Measurements from ENCODE around the gene NRXN3.

Gene NRXN3

DNA sequence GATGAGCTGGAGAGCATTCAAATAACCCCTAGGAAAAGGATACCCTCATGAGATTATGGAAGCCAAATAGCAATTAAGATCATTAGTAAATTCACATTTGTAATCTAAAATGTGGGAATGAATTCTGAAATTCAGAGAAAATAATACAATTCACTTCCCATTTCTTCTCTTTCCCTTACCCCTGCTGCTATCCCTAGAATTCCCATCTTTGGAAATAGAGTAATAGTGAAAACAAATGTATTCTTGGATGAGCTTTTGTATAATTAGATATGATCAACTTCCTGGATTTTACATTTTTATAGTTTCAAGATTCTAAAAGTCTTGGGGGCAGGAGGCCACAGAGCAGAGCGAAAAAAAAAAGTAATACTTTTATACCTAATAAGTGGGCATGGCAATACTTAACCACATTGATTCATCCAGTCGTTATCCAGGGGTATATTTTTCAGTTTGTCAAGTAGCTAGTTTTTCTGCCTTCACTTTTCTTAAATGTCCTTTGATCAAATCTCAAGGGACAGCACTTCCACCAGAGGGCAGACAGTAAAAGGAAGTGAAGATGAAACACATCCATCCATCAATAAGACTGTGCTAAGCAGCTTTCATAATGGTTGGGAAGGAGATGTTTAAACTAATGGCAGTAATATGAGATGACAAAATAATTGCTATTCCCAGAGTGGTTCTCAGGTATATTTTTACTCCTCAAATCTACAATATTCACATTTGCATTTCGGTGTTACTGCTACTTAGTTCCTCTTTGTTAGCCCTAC, 1639.9 kb downstream of the NRXN3 start:
- H3K9me3 ChIP-seq (ENCODE audit: low read length), result no peaks in the 10 kb centered on the region
- H3K27ac ChIP-seq (ENCODE audit: low read depth, low read length, poor library complexity, severe bottlenecking), result no peak overlapping the region
- no peaks in the 10 kb centered on the region for H4K20me1 ChIP-seq (ENCODE audit: insufficient read depth, low read length)
- H3K4me3 ChIP-seq (ENCODE audit: low read depth, low read length, poor library complexity, severe bottlenecking), result no peak overlapping the region
- H3K27me3 ChIP-seq (ENCODE audit: insufficient read depth, low read length), result no peaks in the 10 kb centered on the region
- H2AFZ ChIP-seq (ENCODE audit: low read length), result no peak overlapping the region
- no peaks in the 10 kb centered on the region for H3K79me2 ChIP-seq (ENCODE audit: insufficient read depth, low read length)
- no peaks in the 10 kb centered on the region for H3K36me3 ChIP-seq (ENCODE audit: insufficient read depth, low read length)
- TF ChIP-seq EZH2 (IDR thresholded peaks at IDR 0.05; ENCODE audit: borderline replicate concordance, low read length) (no peak), CTCF (IDR thresholded peaks at IDR 0.05; ENCODE audit: low read length) (peak; percentile 26; the same call in 1 of the 2 replicates)
- no peaks in the 10 kb centered on the region for H3K4me1 ChIP-seq (ENCODE audit: insufficient read depth, low read length, severe bottlenecking)
- no peak overlapping the region for H3K9ac ChIP-seq (ENCODE audit: low read length)
- H3K4me2 ChIP-seq (ENCODE audit: low read length), result no peak overlapping the region
- no peaks in the 10 kb centered on the region for H3F3A ChIP-seq (ENCODE audit: insufficient read depth, low read length)
- no peaks in the 10 kb centered on the region for H3K9me2 ChIP-seq (ENCODE audit: low read depth, low read length)

GRCh38 chr14:79820866-79821535, 1650.8 kb downstream of the NRXN3 start:
- Histone ChIP-seq H3F3A (ENCODE audit: insufficient read depth, low read length) (no peaks in the 10 kb centered on the region), H3K9me2 (ENCODE audit: low read depth, low read length) (no peaks in the 10 kb centered on the region), H4K20me1 (ENCODE audit: insufficient read depth, low read length) (no peaks in the 10 kb centered on the region), H3K27me3 (ENCODE audit: insufficient read depth, low read length) (no peaks in the 10 kb centered on the region), H3K4me3 (ENCODE audit: low read depth, low read length, poor library complexity, severe bottlenecking) (no peak overlapping the region), H3K9me3 (ENCODE audit: low read length) (no peaks in the 10 kb centered on the region), H3K36me3 (ENCODE audit: insufficient read depth, low read length) (no peaks in the 10 kb centered on the region), H3K4me2 (ENCODE audit: low read length) (no peak overlapping the region), H3K9ac (ENCODE audit: low read length) (no peak overlapping the region), H3K27ac (ENCODE audit: low read depth, low read length, poor library complexity, severe bottlenecking) (no peak overlapping the region), H2AFZ (ENCODE audit: low read length) (no peak overlapping the region), H3K79me2 (ENCODE audit: insufficient read depth, low read length) (no peaks in the 10 kb centered on the region), H3K4me1 (ENCODE audit: insufficient read depth, low read length, severe bottlenecking) (no peaks in the 10 kb centered on the region)
- TF ChIP-seq CTCF (IDR thresholded peaks at IDR 0.05; ENCODE audit: low read length), result no peak
- no peak for TF ChIP-seq EZH2 (IDR thresholded peaks at IDR 0.05; ENCODE audit: borderline replicate concordance, low read length)

DNA sequence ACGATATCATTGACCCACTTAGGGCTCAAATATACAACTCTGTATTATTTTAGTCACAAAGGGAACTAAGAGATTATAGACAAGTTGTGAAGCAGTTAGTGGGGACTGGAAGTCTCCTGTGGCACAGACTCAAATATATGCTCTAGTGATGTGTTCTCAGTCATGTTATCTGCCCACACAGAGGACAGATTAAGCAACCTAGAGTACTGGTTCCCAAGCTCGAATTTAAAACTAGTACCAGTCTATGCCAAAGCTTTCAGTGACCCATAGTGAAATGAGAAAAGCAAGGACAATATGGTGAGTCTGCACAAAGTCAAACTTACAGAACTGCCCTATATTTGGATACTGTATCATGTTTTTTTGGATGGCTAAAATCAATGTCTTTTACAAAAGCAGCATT, 1651.9 kb downstream of the NRXN3 start:
- no peaks in the 10 kb centered on the region for H3K9me2 ChIP-seq (ENCODE audit: low read depth, low read length)
- no peak overlapping the region for H2AFZ ChIP-seq (ENCODE audit: low read length)
- H3K4me3 ChIP-seq (ENCODE audit: low read depth, low read length, poor library complexity, severe bottlenecking), result no peak overlapping the region
- no peak overlapping the region for H3K9ac ChIP-seq (ENCODE audit: low read length)
- no peak overlapping the region for H3K27ac ChIP-seq (ENCODE audit: low read depth, low read length, poor library complexity, severe bottlenecking)
- no peaks in the 10 kb centered on the region for H3F3A ChIP-seq (ENCODE audit: insufficient read depth, low read length)
- H3K79me2 ChIP-seq (ENCODE audit: insufficient read depth, low read length), result no peaks in the 10 kb centered on the region
- H4K20me1 ChIP-seq (ENCODE audit: insufficient read depth, low read length), result no peaks in the 10 kb centered on the region
- TF ChIP-seq CTCF (IDR thresholded peaks at IDR 0.05; ENCODE audit: low read length) (no peak), EZH2 (IDR thresholded peaks at IDR 0.05; ENCODE audit: borderline replicate concordance, low read length) (no peak)
- no peaks in the 10 kb centered on the region for H3K36me3 ChIP-seq (ENCODE audit: insufficient read depth, low read length)
- H3K9me3 ChIP-seq (ENCODE audit: low read length), result no peaks in the 10 kb centered on the region
- H3K27me3 ChIP-seq (ENCODE audit: insufficient read depth, low read length), result no peaks in the 10 kb centered on the region
- H3K4me2 ChIP-seq (ENCODE audit: low read length), result no peak overlapping the region
- no peaks in the 10 kb centered on the region for H3K4me1 ChIP-seq (ENCODE audit: insufficient read depth, low read length, severe bottlenecking)

Data from OCI-LY1 (cell line).